ENCODE measurements around the gene AGXT. TPM values are rescaled to one million over a fixed set of nuclear protein-coding genes. Genes with fewer than 3 reads are reported as not detected.

The AGXT gene
- total RNA-seq, 1 donor from 2014 or later, result not detected

- Mint-ChIP-seq H3K4me1 (no peaks in the 10 kb centered on the region), H3K9me3 (no peaks in the 10 kb centered on the region), H3K36me3 (ENCODE audit: low read depth) (no peaks in the 10 kb centered on the region), H3K27me3 (no peaks in the 10 kb centered on the region), H3K27ac (no peak overlapping the region), H3K4me3 (no peak overlapping the region)
- no peak for DNase-seq
- intact Hi-C loops (cut with micrococcal nuclease), result no loop called here
Measured at GRCh38 chr2:240899468-240899865, 30.8 kb downstream of the AGXT start.

DNA sequence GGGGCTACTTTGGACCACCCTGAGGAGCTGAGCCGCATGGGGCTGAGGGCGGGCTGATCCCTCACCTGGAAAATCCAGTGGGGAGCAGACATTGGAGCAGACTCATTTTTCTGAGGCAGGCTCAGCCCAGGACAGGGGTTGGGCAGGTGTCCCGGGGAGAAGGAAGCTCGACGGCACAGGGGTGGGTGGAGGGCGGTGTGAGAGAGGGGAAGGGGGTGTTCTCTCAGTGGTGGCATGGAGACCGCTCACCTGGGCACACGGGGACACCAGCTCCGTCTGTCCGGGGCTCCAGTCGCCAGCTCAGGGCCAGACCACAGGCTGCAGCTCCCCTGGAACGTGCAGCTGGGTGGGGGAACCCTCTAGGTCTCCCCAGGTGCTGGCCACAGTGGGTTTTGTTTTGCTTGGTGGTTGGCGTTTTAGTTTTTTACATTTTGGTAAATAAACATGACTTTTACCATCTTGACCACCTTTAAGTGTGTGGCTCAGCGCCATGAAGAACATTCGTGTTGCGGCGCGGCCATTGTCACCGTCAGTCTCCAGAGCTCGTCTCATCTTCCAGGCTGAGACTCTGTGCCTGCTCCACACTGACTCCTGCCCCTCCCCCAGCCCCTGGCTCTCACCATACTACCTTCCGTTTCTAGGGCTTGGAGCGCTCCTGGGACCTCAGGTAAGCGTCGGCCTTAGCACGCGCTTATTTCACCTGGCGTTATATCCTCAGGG is 31.7 kb downstream of the AGXT start:
- H3K4me3 Mint-ChIP-seq, result no peak overlapping the region
- H3K36me3 Mint-ChIP-seq (ENCODE audit: low read depth), result no peaks in the 10 kb centered on the region
- no peaks in the 10 kb centered on the region for H3K27me3 Mint-ChIP-seq
- no peaks in the 10 kb centered on the region for H3K4me1 Mint-ChIP-seq
- intact Hi-C loops (cut with micrococcal nuclease), result no loop called here
- H3K27ac Mint-ChIP-seq, result no peak overlapping the region
- DNase-seq, result no peak
- no peaks in the 10 kb centered on the region for H3K9me3 Mint-ChIP-seq

GRCh38 chr2:240901986-240902614 is 33.5 kb downstream of the AGXT start:
- Mint-ChIP-seq H3K27ac (no peak overlapping the region), H3K4me3 (no peak overlapping the region), H3K4me1 (no peaks in the 10 kb centered on the region), H3K9me3 (no peaks in the 10 kb centered on the region), H3K36me3 (ENCODE audit: low read depth) (no peaks in the 10 kb centered on the region), H3K27me3 (no peaks in the 10 kb centered on the region)
- DNase-seq, result no peak
- intact Hi-C loops (cut with micrococcal nuclease), result no loop called here

DNA sequence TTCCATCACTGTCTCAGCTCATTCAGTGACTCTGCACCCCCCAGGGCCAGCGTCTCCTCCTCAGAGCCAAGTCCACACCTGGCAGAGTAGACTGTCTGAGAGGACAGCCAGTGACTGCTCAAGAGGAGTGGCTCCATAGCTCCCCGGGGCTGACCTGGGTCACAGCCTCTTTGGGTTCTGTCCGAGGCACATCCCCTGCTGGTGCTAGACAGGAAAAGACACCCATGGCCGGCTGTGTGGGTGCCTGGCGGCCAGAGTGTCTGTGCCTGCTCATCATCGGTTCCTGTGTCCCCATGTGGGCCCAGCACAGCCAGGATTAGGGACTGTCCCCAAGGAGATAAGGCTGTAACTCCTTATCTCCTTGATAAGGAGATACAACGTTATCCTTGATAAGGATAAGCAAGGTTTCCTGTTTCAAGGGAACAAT is 34.0 kb downstream of the AGXT start:
- Mint-ChIP-seq H3K4me3 (no peak overlapping the region), H3K27me3 (no peaks in the 10 kb centered on the region), H3K9me3 (no peaks in the 10 kb centered on the region), H3K4me1 (no peaks in the 10 kb centered on the region), H3K36me3 (ENCODE audit: low read depth) (no peaks in the 10 kb centered on the region), H3K27ac (no peak overlapping the region)
- intact Hi-C loops (cut with micrococcal nuclease), result no loop called here
- DNase-seq, result no peak

GRCh38 chr2:240903191-240904060 is 34.8 kb downstream of the AGXT start:
- Mint-ChIP-seq H3K27ac (no peak overlapping the region), H3K4me1 (no peaks in the 10 kb centered on the region), H3K9me3 (no peaks in the 10 kb centered on the region), H3K4me3 (no peak overlapping the region), H3K36me3 (ENCODE audit: low read depth) (no peaks in the 10 kb centered on the region), H3K27me3 (no peaks in the 10 kb centered on the region)
- intact Hi-C loops (cut with micrococcal nuclease), result no loop called here
- no peak for DNase-seq

- Mint-ChIP-seq H3K27ac (no peak overlapping the region), H3K4me3 (no peak overlapping the region), H3K4me1 (no peaks in the 10 kb centered on the region), H3K9me3 (no peaks in the 10 kb centered on the region), H3K27me3 (no peaks in the 10 kb centered on the region), H3K36me3 (ENCODE audit: low read depth) (no peaks in the 10 kb centered on the region)
- intact Hi-C loops (cut with micrococcal nuclease), result no loop called here
- no peak for DNase-seq
Measured at GRCh38 chr2:240904216-240905175, 35.9 kb downstream of the AGXT start.

DNA sequence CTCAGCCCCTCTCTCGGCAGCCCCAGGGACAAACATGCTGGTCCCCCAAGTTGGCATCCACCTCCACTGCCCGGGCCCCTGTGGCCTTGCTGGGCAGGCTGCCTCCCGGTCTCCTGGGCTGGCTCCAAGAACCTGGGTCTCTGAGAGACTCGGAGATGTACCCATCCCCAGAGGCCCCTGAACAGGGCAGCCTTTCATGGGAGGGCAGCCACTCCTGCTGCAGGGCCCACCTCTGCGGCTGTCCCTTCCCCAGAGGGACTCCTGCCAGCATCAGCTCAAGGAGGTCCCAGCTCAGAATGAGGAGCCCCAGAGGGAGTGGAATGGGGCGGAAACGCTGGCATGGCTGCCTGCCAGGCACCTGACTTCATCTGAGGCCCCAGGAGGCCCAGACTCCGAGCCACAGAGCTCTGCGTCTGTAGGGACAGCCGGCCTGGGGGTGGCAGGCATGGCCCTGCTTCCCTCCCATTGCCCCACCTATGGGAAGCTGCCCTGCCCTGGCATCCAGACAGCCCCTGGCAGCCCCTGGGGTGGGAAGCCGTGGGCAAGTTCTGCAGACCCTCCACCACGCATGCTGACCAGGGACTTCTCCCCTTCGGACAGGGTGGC is 36.7 kb downstream of the AGXT start:
- H3K27me3 Mint-ChIP-seq, result no peaks in the 10 kb centered on the region
- intact Hi-C loops (cut with micrococcal nuclease), result no loop called here
- no peak for DNase-seq
- no peaks in the 10 kb centered on the region for H3K9me3 Mint-ChIP-seq
- H3K27ac Mint-ChIP-seq, result no peak overlapping the region
- H3K4me1 Mint-ChIP-seq, result no peaks in the 10 kb centered on the region
- H3K36me3 Mint-ChIP-seq (ENCODE audit: low read depth), result no peaks in the 10 kb centered on the region
- H3K4me3 Mint-ChIP-seq, result no peak overlapping the region

DNA sequence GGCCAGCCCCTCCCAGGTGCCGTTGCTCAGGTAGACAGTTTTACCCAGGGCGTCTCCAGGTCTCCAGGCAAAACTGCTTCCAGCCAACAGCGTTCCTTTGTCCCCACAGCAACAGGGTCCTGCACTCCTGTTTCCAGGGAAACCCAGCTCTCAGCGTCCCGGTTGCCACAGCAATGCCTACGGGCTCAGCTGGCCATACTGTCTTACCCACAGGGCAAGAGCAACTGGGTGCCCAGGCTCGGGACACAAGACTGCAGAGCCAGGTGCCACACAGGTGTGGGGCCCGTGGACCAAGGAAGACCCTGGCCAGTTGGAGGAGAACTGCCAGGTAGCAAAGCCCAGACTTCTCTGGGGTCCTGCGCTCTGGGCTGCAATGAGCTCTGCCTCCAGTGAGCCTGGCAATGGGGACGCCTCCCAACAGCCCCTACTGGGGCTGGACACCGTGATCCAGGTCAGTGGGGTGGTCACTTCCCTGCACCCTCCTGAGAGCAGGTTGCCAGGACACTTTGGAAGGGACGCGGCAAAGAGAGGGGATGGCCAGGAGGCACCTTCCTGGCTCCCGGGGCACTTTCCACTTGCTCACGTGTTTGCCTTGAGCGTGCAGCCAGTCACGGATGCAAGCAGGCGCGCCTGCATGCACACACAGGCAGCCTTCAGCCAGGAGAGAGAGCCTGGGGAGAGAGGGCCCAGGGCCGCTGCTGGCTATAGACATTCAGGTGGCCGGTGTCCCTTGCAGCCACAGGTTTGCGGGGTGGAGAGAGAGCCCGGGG is 37.7 kb downstream of the AGXT start, which contains the start of gene CROCC2:
Gene CROCC2 (plus strand): TSS at position 196 of the 770 bp plus-strand sequence. CDS start 178 bp downstream, at position 374.
- Mint-ChIP-seq H3K9me3 (no peaks in the 10 kb centered on the region), H3K4me3 (no peak within 1 kb of the TSS), H3K36me3 (ENCODE audit: low read depth) (no peaks in the 10 kb centered on the region), H3K27ac (no peak within 1 kb of the TSS), H3K27me3 (no peaks in the 10 kb centered on the region), H3K4me1 (no peaks in the 10 kb centered on the region)
- DNase-seq, result no peak
- intact Hi-C loops (cut with micrococcal nuclease), result no loop called here

DNA sequence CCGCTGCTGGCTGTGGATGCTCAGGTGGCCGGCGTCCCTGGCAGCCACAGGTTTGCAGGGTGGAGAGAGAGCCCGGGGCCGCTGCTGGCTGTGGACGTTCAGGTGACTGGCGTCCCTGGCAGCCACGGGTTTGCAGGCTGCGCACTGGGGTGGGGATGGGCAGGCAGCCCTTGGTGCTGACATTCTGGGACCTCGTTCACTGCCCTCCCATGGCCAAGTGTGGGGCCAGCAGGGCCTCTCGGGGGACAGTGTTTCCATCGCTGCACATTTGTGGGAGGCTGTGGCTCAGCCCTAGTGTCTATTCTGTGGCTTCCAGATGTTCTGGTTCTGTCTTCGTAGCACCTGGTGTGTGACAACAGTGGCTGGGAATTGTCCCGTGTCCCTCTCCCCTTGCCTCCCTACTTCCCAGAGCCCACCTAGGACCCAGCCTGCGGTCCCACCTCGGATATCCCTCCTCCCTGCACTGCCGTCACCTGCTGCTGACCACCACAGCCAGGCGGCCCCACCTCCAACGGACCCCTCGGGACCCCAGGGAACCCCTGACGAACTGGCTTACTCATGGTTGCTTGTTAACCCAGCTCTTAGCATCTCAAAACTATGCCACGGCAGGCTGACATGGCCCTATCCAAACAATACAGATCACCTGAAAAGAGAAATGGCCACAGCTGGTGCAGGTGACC is 38.4 kb downstream of the AGXT start:
- no peak for DNase-seq
- H3K4me1 Mint-ChIP-seq, result no peaks in the 10 kb centered on the region
- H3K9me3 Mint-ChIP-seq, result no peaks in the 10 kb centered on the region
- no peaks in the 10 kb centered on the region for H3K27me3 Mint-ChIP-seq
- H3K27ac Mint-ChIP-seq, result no peak overlapping the region
- H3K36me3 Mint-ChIP-seq (ENCODE audit: low read depth), result no peaks in the 10 kb centered on the region
- no peak overlapping the region for H3K4me3 Mint-ChIP-seq
- intact Hi-C loops (cut with micrococcal nuclease), result no loop called here

DNA sequence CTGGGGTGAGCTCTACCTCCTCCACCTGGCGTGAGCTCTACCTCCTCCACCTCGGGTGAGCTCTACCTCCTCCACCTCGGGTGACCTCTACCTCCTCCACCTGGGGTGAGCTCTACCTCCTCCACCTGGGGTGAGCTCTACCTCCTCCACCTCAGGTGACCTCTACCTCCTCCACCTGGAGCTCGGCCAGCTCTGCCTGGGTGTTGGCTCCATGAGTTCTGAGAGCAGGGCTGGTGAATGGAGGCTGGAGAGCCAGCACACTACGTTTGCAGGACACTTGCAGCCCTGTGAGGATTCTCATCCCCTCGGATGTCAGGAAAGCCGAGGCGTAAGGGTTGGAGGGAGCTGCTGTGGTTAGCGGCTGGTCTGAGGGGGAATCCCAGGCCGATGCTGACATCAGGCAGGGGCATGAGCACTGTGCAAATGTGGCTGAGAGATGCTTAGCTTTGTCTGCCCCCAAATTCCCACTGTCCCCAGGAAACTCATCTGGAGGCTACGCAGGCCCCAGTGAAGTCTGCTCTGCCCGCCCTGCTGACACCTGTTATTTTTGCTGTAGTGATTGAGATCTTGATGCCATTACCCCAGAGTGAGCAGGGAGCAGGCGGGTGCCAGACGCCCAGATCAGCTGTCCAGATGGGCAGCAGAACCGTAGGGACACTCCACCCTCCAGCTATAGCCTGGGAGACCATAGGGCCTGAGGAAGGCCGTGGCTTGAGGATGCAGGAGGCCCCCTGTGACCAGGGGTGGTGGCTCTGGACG is 40.8 kb downstream of the AGXT start:
- H3K36me3 Mint-ChIP-seq (ENCODE audit: low read depth), result no peaks in the 10 kb centered on the region
- H3K27ac Mint-ChIP-seq, result no peak overlapping the region
- intact Hi-C loops (cut with micrococcal nuclease), result no loop called here
- H3K9me3 Mint-ChIP-seq, result no peaks in the 10 kb centered on the region
- H3K27me3 Mint-ChIP-seq, result peaks cover 2% of the 10 kb centered on the region
- DNase-seq, result no peak
- H3K4me3 Mint-ChIP-seq, result no peak overlapping the region
- H3K4me1 Mint-ChIP-seq, result no peaks in the 10 kb centered on the region

GRCh38 chr2:240911641-240912265 is 43.1 kb downstream of the AGXT start:
- intact Hi-C loops (cut with micrococcal nuclease), result no loop called here
- peaks cover 7% of the 10 kb centered on the region for H3K27me3 Mint-ChIP-seq
- H3K9me3 Mint-ChIP-seq, result no peaks in the 10 kb centered on the region
- no peak overlapping the region for H3K4me3 Mint-ChIP-seq
- no peak for DNase-seq
- no peaks in the 10 kb centered on the region for H3K4me1 Mint-ChIP-seq
- H3K36me3 Mint-ChIP-seq (ENCODE audit: low read depth), result no peaks in the 10 kb centered on the region
- H3K27ac Mint-ChIP-seq, result no peak overlapping the region

Data from activated CD4-positive, alpha-beta T cell treated with anti-CD3 and anti-CD28 coated beads, Interleukin-2, amount 10 ng/mL, durations not matched to agents 24 days and 14 days (primary cell).